IgD-negative memory B cell (primary cell): ENCODE results near the gene OR13H1. TPM values are rescaled to one million over a fixed set of nuclear protein-coding genes. Genes with fewer than 3 reads are reported as not detected.
"Not testable (repeated sequence)": the region's sequence is repeated elsewhere in the genome, so short reads cannot be mapped to it uniquely, and the experiment has no call there.

ENCODE experiments used
- H3K27ac Mint-ChIP-seq, 3 donors: one replicate each; pipeline ENCODE4 v1.8.0; 2020 to 2022; ENCODE audit warnings: mild to moderate bottlenecking in 3 of 3, mixed read lengths in 3 of 3, moderate library complexity in 1 of 3
- H3K27me3 Mint-ChIP-seq: one replicate; pipeline ENCODE4 v1.8.0; 2021; ENCODE audit warnings: mixed read lengths
- H3K36me3 Mint-ChIP-seq: one replicate; pipeline ENCODE4 v1.8.0; 2020; ENCODE audit warnings: mild to moderate bottlenecking, mixed read lengths
- H3K4me1 Mint-ChIP-seq, 3 donors: one replicate each; pipeline ENCODE4 v1.8.0; 2020 to 2022; ENCODE audit warnings: mixed read lengths in 3 of 3, mild to moderate bottlenecking in 1 of 3
- H3K4me3 Mint-ChIP-seq, 4 donors: one replicate each; pipeline ENCODE4 v1.8.0; 2020 to 2022; ENCODE audit warnings: mild to moderate bottlenecking in 4 of 4, mixed read lengths in 4 of 4, moderate library complexity in 3 of 4
- H3K9me3 Mint-ChIP-seq, 3 donors: one replicate each; pipeline ENCODE4 v1.8.0; 2020 to 2021; ENCODE audit warnings: mixed read lengths in 3 of 3, mild to moderate bottlenecking in 1 of 3
- polyA plus RNA-seq: library from polyadenylated mRNA; unstranded; fragments of 300-500 nt; fragmentation: Illumina TruSeq; gene quantifications from one replicate; pipeline ENCODE4 v1.2.3, GENCODE V29; 2021

OR13H1 gene, protein sequence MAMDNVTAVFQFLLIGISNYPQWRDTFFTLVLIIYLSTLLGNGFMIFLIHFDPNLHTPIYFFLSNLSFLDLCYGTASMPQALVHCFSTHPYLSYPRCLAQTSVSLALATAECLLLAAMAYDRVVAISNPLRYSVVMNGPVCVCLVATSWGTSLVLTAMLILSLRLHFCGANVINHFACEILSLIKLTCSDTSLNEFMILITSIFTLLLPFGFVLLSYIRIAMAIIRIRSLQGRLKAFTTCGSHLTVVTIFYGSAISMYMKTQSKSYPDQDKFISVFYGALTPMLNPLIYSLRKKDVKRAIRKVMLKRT
- not detected for polyA plus RNA-seq

- Mint-ChIP-seq H3K27me3 (no peaks in the 10 kb centered on the region), H3K36me3 (no peaks in the 10 kb centered on the region), H3K9me3 (peaks cover 0 to 2% (median 0%) of the 10 kb centered on the region in 3 donors), H3K4me3 (no peak within 1 kb of the TSS), H3K4me1 (no peaks in the 10 kb centered on the region), H3K27ac (no peak within 1 kb of the TSS)
Observed at GRCh38 chrX:131543774-131544173, at the start of gene OR13H1. TSS of gene OR13H1 (plus strand) at chrX:131544074. CDS start at chrX:131544074, 0 bp downstream.

DNA sequence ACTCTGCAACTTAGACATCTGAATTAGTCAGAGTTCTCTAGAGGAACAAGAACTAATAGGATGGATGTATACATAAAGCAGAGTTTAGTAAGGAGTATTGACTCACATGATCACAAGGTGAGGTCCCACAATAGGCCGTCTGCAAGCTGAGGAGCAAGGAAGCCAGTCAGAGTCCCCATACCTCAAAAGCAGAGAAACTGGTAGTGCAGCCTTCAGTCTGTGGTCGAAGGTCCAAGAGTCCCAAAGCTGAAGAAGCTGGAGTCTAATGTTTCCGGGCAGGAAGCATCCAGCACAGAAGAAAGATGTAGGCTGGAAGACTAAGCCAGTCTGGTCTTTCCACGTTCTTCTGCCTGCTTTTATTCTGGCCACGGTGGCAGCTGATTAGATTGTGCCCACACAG, 42.3 kb upstream of the OR13H1 start:
- H3K27ac Mint-ChIP-seq, H3K36me3 Mint-ChIP-seq, H3K9me3 Mint-ChIP-seq, H3K4me3 Mint-ChIP-seq, H3K27me3 Mint-ChIP-seq, H3K4me1 Mint-ChIP-seq: not testable (repeated sequence)

GRCh38 chrX:131513159-131513914, 30.5 kb upstream of the OR13H1 start:
- Mint-ChIP-seq H3K36me3 (no peaks in the 10 kb centered on the region), H3K4me1 (no peaks in the 10 kb centered on the region), H3K27me3 (no peaks in the 10 kb centered on the region), H3K9me3 (peaks cover 0 to 9% (median 3%) of the 10 kb centered on the region in 3 donors), H3K27ac (no peak overlapping the region), H3K4me3 (peak overlapping the region in 1 of 4 donors; percentile 28)

DNA sequence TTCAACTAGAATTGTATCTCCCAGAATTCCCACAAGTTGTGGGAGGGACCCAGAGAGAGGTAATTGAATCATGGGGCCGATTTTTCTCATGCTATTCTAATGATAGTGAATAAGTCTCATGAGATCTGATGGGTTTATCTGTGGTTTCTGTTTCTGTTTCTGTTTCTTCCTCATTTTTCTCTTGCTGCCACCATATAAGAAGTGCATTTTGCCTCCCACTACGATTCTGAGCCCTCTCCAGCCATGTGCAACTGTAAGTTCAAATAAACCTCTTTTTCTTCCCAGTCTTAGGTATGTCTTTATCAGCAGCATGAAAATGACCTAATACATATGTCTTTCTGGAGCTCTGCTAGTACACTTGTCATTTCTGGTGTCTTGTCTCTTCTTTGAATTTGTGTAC, 22.1 kb upstream of the OR13H1 start:
- H3K4me3 Mint-ChIP-seq, result no peak overlapping the region
- H3K9me3 Mint-ChIP-seq, result peaks cover 0 to 5% (median under 1%) of the 10 kb centered on the region in 3 donors
- H3K4me1 Mint-ChIP-seq, result peaks cover 0 to 4% (median 1%) of the 10 kb centered on the region in 3 donors
- no peak overlapping the region for H3K27ac Mint-ChIP-seq
- peaks cover 2% of the 10 kb centered on the region for H3K27me3 Mint-ChIP-seq
- no peaks in the 10 kb centered on the region for H3K36me3 Mint-ChIP-seq

GRCh38 chrX:131544218-131544617, 344 bp downstream of the OR13H1 start:
- no peaks in the 10 kb centered on the region for H3K27me3 Mint-ChIP-seq
- H3K4me3 Mint-ChIP-seq, result no peak overlapping the region
- no peaks in the 10 kb centered on the region for H3K36me3 Mint-ChIP-seq
- H3K27ac Mint-ChIP-seq, result no peak overlapping the region
- H3K9me3 Mint-ChIP-seq, result peaks cover 0 to 2% (median 0%) of the 10 kb centered on the region in 3 donors
- H3K4me1 Mint-ChIP-seq, result no peaks in the 10 kb centered on the region

DNA sequence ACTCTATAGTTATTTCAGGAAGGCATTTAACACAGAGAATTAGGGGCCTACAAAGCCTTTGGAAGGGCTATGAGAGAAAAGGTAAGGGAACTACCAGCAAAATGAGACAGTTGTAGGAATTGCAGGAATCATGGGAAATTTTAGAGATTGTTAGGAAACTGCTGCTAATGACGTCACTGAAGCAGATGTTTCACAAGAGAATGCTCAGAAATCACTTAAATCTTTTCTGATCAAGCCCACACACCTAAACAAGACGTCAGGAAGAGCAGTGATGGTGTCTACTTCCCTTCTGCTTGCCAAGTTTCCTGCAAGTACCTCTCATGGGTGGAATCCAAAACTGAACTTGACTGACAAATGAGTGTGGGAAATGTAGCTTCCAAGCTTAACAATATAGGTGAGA, 5.1 kb downstream of the OR13H1 start:
- no peaks in the 10 kb centered on the region for H3K9me3 Mint-ChIP-seq

GRCh38 chrX:131552453-131552852, 8.6 kb downstream of the OR13H1 start:
- H3K27me3 Mint-ChIP-seq, H3K4me1 Mint-ChIP-seq, H3K9me3 Mint-ChIP-seq, H3K27ac Mint-ChIP-seq, H3K4me3 Mint-ChIP-seq, H3K36me3 Mint-ChIP-seq: not testable (repeated sequence)

More for the DNA sequence above, 5.1 kb downstream of the OR13H1 start:
- Mint-ChIP-seq H3K4me1 (no peaks in the 10 kb centered on the region), H3K4me3 (no peak overlapping the region), H3K36me3 (no peaks in the 10 kb centered on the region), H3K27me3 (peaks cover 1% of the 10 kb centered on the region), H3K27ac (no peak overlapping the region)

DNA sequence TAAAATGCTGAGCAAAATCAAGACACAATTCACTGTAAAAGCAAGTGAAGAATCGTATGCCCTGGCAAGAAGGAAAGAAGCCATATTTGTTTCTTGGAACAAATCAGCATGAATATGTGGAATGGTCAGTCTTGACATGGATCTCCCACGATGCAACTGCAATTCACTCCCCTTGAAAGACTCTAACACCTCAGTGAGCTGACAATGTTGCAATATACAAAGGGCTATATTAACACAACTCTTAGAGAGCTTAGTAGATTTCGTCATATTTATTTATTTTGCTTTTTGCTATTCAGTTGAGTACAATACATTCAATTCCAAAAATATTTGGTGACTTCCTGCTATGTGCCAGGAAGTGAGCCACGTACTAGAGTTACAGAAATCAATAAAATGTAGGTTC, 14.7 kb downstream of the OR13H1 start:
- H3K4me1 Mint-ChIP-seq, result no peaks in the 10 kb centered on the region
- no peaks in the 10 kb centered on the region for H3K36me3 Mint-ChIP-seq
- no peak overlapping the region for H3K27ac Mint-ChIP-seq
- H3K4me3 Mint-ChIP-seq, result no peak overlapping the region
- H3K27me3 Mint-ChIP-seq, result peaks cover 1% of the 10 kb centered on the region
- no peaks in the 10 kb centered on the region for H3K9me3 Mint-ChIP-seq

GRCh38 chrX:131564553-131565229, 20.8 kb downstream of the OR13H1 start:
- Mint-ChIP-seq H3K4me1 (no peaks in the 10 kb centered on the region), H3K4me3 (no peak overlapping the region), H3K36me3 (no peaks in the 10 kb centered on the region), H3K9me3 (no peaks in the 10 kb centered on the region), H3K27me3 (no peaks in the 10 kb centered on the region), H3K27ac (no peak overlapping the region)

DNA sequence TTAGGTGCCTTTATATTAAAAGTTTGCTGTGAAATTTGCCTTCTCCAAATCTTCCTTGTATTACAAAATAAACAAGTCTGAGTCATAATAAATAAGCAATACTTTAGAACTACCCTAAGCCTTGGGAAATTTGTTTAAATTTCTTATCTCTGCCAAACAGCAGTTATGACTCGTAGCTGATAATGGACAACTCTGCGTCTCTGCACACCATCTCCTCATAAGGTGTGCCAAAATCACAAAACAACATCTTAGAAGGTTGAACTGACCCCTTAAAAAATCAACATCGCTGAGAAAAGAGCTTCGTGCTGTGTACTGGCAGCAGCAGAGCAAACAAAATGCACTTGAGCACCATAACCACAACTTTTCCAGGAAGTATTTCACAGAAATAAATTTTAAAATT, 22.0 kb downstream of the OR13H1 start:
- Mint-ChIP-seq H3K9me3 (no peaks in the 10 kb centered on the region), H3K27ac (no peak overlapping the region), H3K36me3 (no peaks in the 10 kb centered on the region), H3K4me1 (no peaks in the 10 kb centered on the region), H3K4me3 (no peak overlapping the region), H3K27me3 (no peaks in the 10 kb centered on the region)

GRCh38 chrX:131571348-131571747, 27.5 kb downstream of the OR13H1 start:
- Mint-ChIP-seq H3K4me3 (no peak overlapping the region), H3K4me1 (no peaks in the 10 kb centered on the region), H3K27ac (no peak overlapping the region), H3K27me3 (no peaks in the 10 kb centered on the region), H3K36me3 (no peaks in the 10 kb centered on the region), H3K9me3 (no peaks in the 10 kb centered on the region)

GRCh38 chrX:131572372-131573014, 28.6 kb downstream of the OR13H1 start:
- Mint-ChIP-seq H3K4me1 (no peaks in the 10 kb centered on the region), H3K36me3 (no peaks in the 10 kb centered on the region), H3K27ac (no peak overlapping the region), H3K27me3 (no peaks in the 10 kb centered on the region), H3K4me3 (no peak overlapping the region), H3K9me3 (peaks cover 0 to 1% (median 0%) of the 10 kb centered on the region in 3 donors)

- H3K9me3 Mint-ChIP-seq, result peaks cover 0 to 4% (median 0%) of the 10 kb centered on the region in 3 donors
Observed at GRCh38 chrX:131577413-131577812, 33.5 kb downstream of the OR13H1 start.

DNA sequence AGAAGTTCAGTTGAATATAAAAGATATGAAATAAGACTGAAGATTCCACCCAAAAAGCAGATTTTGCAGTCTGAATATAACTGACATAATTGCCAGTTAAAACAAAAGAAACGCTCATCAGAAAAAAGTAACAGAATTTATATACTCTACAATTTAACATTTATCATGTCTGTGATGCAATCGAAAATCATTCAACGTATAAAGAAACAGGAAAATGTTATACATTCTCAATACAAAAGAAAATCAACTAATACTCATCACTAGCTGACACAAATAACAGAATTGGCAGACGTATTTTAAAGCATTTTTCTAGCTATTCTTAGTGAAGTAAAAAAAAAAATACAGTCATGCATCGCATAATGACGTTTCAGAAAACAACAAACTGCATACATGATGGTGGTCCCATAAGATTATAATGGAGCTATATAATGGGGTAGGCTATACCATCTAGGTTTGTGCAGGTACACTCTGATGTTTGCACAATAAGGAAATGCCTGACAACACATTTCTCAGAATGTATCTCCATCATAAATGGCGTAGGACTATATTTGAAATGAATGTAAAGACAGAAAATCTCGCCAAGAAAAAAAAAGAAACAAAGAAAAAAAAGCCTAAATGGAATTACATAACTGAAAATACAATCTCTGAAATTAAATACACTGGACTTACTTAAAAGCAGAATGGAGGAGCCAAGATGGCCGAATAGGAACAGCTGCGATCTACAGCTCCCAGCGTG, 34.3 kb downstream of the OR13H1 start:
- Mint-ChIP-seq H3K9me3 (peaks cover 0 to 4% (median 0%) of the 10 kb centered on the region in 3 donors), H3K36me3 (no peaks in the 10 kb centered on the region), H3K4me3 (no peak overlapping the region), H3K27ac (no peak overlapping the region), H3K27me3 (peaks cover 2% of the 10 kb centered on the region), H3K4me1 (no peaks in the 10 kb centered on the region)

More at GRCh38 chrX:131577413-131577812, 33.5 kb downstream of the OR13H1 start:
- Mint-ChIP-seq H3K27me3 (peaks cover 2% of the 10 kb centered on the region), H3K4me1 (no peaks in the 10 kb centered on the region), H3K36me3 (no peaks in the 10 kb centered on the region), H3K4me3 (no peak overlapping the region), H3K27ac (no peak overlapping the region)
